GM21825 (cell line): ENCODE data around the gene EML1.

Experiments used
- ATAC-seq: cut with Tn5 transposase; IDR thresholded peaks from one replicate; pipeline ENCODE4 v1.9.1; 2021; ENCODE audit warnings: mild to moderate bottlenecking, moderate library complexity; ENCODE audit not compliant: unreplicated experiment

Gene EML1

GRCh38 chr14:99803106-99803775 lies 10.0 kb downstream of the EML1 start:
- ATAC-seq = no peak

GRCh38 chr14:99803803-99804202 lies 10.6 kb downstream of the EML1 start:
- no peak for ATAC-seq

- ATAC-seq = no peak
These were observed 12.7 kb downstream of the EML1 start for GRCh38 chr14:99805757-99806439.

GRCh38 chr14:99806836-99807235 lies 13.6 kb downstream of the EML1 start:
- no peak for ATAC-seq

GRCh38 chr14:99807413-99808153 lies 14.4 kb downstream of the EML1 start:
- ATAC-seq = no peak

- no peak for ATAC-seq
These were observed 14.9 kb downstream of the EML1 start for GRCh38 chr14:99808154-99808505.

- ATAC-seq = no peak
These were observed 15.3 kb downstream of the EML1 start for GRCh38 chr14:99808515-99808914.

- ATAC-seq = no peak
These were observed 16.1 kb downstream of the EML1 start for GRCh38 chr14:99809360-99809759.

- no peak for ATAC-seq
These were observed 16.8 kb downstream of the EML1 start for GRCh38 chr14:99809859-99810558.

- ATAC-seq = no peak
These were observed 17.3 kb downstream of the EML1 start for GRCh38 chr14:99810559-99810874.

- ATAC-seq = no peak
These were observed 19.0 kb downstream of the EML1 start for GRCh38 chr14:99812096-99812750.

- ATAC-seq = no peak
These were observed 19.7 kb downstream of the EML1 start for GRCh38 chr14:99812892-99813291.

GRCh38 chr14:99815696-99816095 lies 22.5 kb downstream of the EML1 start:
- ATAC-seq = no peak

GRCh38 chr14:99816217-99816616 lies 23.0 kb downstream of the EML1 start:
- ATAC-seq = no peak

- ATAC-seq = no peak
These were observed 23.4 kb downstream of the EML1 start for GRCh38 chr14:99816642-99817041.

GRCh38 chr14:99817331-99817730 lies 24.1 kb downstream of the EML1 start:
- no peak for ATAC-seq

- ATAC-seq = no peak
These were observed 25.4 kb downstream of the EML1 start for GRCh38 chr14:99818503-99819036.

- no peak for ATAC-seq
These were observed 26.3 kb downstream of the EML1 start for GRCh38 chr14:99819514-99819913.

GRCh38 chr14:99820702-99821331 lies 27.6 kb downstream of the EML1 start:
- no peak for ATAC-seq
